HG03095 (cell line): Measurements from ENCODE around the gene SPACA9.

ENCODE experiments used
- ATAC-seq: cut with Tn5 transposase; IDR thresholded peaks from one replicate; pipeline ENCODE4 v1.9.1; 2021; ENCODE audit warnings: moderate library complexity; ENCODE audit not compliant: unreplicated experiment

The SPACA9 gene

DNA sequence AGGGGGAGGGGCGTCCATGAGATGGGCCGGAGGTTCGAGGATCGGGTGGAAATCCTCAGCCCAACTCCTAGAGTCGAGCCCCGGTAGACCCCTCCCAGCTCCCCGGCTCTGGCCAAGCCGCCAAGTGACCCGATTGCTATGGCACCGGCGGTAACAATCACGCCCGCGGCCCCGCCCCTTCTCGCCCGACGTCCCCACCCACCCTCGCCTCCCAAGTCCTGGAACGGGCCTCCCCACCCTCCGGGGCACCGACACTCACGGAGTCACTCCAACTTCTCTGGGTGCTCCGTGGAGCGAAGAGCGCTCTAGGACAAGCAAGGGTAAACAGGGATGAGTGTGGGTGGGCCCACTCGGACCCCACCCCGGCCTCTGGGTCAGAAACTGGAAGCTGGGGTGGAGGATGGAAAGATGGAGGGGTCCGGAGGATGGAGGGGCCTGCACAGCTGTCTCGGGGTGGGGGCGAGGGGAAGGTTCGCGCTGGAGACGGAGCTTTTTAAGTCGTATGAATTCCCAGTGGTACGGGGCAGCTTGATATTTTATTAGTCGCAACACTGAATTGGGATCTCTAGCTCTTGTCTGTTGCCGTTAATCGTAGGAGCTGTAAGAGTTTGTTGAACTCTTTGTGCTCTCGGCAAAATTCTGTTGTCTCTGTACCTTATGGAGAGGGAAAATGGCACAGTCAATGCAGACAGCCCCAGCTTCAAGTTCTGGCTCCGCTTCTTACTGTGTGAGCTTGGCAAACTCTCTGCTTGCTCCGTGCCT is at the start of gene SPACA9:
Gene SPACA9, plus strand, starts transcription at position 204 of the 762 bp plus-strand sequence. CDS start 5,050 bp downstream, outside the sequence.
- ATAC-seq = no peak

GRCh38 chr9:132832171-132832881 is 46.4 kb upstream of the SPACA9 start:
- no peak for ATAC-seq

- ATAC-seq = no peak
These were observed 45.1 kb upstream of the SPACA9 start for GRCh38 chr9:132833550-132834121.

DNA sequence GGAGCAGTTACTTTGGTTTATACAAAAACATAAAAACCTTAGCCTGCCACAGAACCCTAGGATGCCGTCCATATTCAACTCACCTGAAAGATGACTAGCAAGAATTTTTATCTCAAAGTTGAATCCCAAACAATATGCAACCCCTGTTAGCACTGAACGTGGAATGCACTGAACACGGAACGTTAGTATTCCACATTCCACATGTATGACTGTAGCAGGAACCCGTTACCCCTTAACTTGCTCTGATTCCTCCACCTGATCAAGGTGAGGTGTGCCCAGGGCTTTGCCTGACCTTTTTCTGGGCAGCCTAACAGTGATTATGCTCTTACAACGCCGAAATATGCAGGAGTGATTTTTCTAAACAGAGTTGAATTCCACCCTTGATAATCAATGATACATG is 44.4 kb upstream of the SPACA9 start:
- no peak for ATAC-seq

DNA sequence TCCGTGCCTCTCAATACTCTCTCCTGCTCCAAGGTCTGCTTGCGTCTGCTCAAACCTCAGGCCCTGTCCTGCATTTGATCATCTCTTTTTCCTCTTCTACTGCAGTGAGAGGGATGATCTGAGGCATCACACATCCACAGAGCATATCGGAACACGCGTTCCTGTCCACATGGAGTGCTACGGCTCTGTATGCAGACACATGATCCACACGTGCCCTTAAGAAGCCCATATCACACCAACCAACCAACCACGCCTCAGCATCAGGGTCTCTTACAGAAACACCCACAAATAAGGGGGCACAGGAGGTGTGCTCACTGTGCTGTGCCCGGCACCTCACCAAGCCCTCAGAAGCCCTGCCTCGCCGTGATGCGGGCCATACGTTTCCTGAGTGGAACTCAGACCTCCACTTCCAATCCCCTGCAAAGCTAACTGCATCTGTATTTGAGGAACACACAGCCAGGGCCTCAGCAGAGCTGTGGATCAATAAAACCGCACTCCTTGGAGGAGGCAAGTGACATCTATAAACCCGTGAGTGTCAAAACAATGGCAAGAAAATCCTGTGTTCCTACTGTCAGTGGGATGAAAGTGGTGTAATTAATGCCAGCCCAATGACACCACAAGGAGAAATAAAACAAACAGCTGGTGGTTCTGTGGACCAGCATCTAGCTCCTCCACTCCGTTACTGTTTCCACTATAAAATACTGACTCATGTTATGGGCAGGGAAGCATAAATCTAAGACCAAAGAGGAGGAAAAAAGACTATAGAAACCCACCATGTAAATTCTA is 41.0 kb upstream of the SPACA9 start:
- no peak for ATAC-seq

GRCh38 chr9:132838291-132838690 is 40.4 kb upstream of the SPACA9 start:
- ATAC-seq = no peak

DNA sequence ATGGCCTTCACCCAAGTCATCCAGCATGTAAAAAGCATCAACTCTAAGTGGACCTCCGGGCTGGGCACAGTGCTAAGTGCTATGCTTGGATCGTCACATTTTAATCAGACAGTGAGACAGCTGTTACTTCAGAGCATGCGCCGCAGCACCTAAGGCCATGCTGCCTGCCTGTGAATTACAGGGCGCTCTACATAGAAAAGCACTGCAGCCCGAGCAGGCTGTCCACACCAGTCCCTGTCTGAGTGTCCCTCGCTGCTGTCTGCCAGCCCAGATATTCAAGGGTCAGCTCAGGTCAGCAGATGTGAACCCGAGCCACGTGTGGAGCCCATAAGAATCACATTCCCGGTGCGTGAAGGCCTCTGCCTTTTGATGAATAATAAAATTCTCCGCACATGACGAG is 37.7 kb upstream of the SPACA9 start:
- ATAC-seq = no peak

DNA sequence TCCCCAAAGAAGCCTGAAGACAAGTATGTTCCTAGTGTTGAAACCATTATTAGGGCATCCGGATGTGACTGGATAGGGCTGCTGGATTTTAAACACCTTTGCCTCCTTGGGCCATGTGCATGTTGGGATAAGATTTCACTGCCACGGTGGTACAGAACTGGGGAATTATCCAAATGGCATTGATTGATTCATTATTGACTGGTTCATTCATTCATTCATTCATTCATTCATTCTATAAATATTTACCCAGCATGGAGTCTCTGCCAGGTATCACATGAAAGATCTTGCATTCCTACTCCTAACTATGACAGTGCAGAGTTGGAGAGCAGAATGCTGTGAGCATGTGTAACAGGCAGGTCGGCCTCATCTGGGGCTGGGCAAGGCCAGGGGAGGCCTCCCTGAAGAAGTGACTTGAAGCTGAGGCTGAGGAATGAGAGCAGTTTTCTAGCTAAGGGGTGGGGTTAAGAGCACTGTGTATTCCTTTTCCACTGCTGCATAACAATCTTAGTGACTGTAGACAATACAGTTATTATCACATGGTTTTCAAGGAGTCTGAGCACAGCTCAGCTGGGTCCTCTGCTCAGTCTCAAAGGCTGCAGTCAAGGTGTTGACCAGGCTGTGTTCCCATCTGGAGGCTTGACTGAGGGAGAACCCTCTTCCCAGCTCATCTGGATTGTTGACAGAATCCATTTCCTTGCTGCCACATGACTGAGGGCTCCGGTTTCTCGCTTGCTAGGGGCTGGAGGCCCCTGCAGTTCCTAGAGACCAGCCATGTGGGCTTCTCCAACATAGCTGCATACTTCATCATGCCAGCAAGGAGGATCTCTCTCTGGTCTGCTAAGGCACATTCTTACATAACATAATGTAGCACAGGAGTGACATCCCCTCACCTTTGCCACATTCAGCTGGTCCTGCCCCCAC is 36.3 kb upstream of the SPACA9 start:
- ATAC-seq = no peak

GRCh38 chr9:132846109-132846917 is 32.4 kb upstream of the SPACA9 start:
- ATAC-seq = no peak

DNA sequence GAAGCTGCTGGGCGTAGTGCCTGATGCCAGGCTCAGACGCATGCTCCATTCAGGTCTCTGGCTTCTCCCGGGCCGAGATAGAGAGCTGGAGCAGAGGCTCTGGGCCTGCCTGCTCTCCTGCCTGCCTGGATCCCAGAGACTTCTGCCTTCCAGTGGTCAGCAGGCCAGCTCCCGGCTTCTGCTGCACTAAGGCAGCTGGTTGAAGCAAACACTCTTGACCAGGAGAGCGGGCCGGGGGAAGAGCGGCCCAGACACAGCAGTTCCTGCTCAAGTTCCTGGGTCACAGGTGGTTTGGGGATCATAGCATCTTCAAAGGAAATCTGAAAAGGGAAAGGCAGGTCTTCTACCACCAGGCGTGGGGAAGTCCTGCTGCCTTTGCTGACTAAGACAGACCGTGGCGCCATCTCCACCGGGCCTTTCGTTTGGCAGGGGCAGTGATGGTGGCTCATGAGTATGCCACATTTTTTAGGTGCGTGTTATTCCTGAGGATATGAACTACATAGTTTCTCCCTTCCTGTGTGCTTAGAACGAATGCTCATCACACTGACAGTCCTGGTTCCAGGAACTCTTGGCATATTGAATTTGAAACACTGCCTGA is 31.7 kb upstream of the SPACA9 start:
- ATAC-seq = no peak

DNA sequence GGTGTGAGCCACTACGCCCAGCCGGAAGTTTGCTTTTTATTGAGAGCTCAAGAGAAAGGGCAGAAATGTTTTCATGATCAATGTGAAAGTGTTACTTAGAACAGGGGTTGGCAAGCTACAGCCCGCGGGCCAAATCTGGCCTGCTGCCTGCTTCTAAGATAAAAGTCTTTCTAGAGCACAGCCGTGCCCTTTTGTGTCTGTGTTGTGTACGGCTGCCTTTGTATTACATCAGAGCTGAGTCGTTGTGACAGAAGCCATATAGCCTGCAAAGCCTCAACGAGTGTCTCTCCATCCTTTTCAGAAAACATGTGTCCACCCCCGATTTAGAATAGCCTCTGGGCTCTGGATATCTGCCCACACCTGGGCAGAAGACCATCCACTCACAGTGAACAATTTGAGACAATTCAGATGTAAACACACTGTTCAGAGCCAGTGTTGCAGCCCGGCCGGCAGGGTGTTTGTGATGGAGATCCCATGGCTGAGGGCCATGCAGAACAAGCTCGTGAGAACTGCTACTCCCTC is 29.5 kb upstream of the SPACA9 start:
- ATAC-seq = no peak

DNA sequence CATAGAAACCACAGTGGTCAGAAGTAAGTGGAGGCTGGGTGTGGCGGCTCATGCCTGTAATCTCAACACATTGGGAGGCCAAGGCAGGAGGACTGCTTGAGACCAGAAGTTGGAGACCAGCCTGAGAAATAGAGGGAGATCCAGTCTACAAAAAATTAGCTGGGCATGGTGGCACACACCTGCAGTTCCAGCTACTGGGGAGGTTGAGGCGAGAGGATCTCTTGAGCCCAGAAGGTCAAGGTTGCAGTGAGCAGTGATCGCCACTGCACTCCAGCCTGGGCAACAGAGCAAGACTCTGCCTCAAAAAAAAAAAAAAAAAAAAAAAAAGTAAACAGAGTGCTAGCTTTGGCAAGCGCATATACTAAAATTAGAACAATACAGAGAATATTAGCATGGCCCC is 25.2 kb upstream of the SPACA9 start:
- no peak for ATAC-seq

DNA sequence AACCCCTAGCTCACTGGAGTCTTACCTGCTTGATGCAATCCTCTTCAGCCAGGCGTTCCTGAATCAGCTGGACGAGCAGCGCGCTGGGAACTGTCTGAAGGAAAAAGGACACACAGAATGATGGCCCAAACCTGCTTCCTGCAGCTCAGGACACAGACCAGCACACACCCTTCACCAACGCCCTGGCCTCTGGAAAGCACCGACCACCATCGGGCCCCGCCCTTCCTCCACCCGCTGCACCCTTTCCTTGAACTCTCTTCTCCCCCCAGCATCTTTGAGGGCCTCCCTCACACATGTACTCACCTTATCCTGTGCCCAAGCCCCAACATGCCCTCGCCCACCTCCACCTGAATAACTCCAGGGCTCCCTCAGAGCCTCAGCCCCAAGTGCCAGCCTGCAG is 23.9 kb upstream of the SPACA9 start:
- no peak for ATAC-seq

GRCh38 chr9:132855904-132856303 is 22.8 kb upstream of the SPACA9 start:
- no peak for ATAC-seq

GRCh38 chr9:132857031-132857430 is 21.7 kb upstream of the SPACA9 start:
- ATAC-seq = no peak

GRCh38 chr9:132857616-132858342 is 20.9 kb upstream of the SPACA9 start:
- no peak for ATAC-seq

DNA sequence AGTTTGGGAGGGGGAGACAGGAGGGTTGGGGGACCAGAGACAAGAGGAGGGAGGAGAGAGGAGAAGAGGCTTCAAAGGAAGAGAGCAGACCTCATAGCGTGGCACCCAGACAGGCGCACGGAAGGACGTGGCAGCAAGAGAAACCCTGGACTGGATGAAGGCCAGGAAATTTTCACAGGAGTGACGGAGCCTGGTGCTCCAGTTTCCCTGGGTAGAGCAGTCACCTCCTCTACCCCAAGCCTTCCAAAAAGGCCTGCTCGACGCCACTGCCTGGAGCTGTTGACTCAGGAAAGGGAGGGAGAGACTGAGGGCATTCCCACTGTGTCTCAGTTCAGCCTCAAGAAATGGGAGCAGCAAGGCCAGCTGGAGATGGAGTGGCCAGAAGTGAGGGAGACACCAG is 19.9 kb upstream of the SPACA9 start:
- ATAC-seq = no peak

DNA sequence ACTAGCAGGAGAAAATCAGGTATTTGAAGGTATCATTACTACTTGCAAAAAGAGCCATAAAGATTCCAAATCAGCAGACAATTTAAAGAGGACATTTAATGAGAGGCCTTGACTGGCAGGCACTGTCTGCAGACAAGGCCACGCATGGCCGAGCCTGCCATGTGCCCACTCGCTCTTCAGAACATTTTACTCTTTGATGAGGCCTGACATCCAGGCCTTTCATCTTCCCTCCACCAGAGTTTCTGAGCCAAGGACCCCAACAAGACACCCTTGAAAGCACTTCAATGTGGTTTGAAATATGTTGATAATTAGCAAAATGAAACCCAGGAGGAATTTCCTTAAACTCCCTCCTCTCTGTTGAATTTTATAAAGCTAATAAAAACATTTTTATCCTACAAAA is 17.0 kb upstream of the SPACA9 start:
- ATAC-seq = no peak
